GM12873 (cell line): ENCODE measurements around the gene ANKH.

ENCODE experiments used
- CTCF ChIP-seq: IDR thresholded peaks from 2 replicates; pipeline ENCODE4 v1.5.1; 2012; ENCODE audit warnings: low read depth, mild to moderate bottlenecking, moderate library complexity, low read length, control low read depth; ENCODE audit not compliant: insufficient read depth; ENCODE audit errors: missing control alignments

Gene ANKH

GRCh38 chr5:14767735-14768507 lies 103.7 kb downstream of the ANKH start:
- TF ChIP-seq CTCF, result no peak

- TF ChIP-seq CTCF, result no peak
Measured at GRCh38 chr5:14767053-14767452, 104.5 kb downstream of the ANKH start.

GRCh38 chr5:14766584-14766983 lies 105.0 kb downstream of the ANKH start:
- no peak for TF ChIP-seq CTCF

- no peak for TF ChIP-seq CTCF
Measured at GRCh38 chr5:14765587-14765986, 106.0 kb downstream of the ANKH start.

GRCh38 chr5:14762549-14763216 lies 108.9 kb downstream of the ANKH start:
- TF ChIP-seq CTCF, result no peak

- no peak for TF ChIP-seq CTCF
Measured at GRCh38 chr5:14760548-14761002, 111.0 kb downstream of the ANKH start.

GRCh38 chr5:14759744-14760547 lies 111.6 kb downstream of the ANKH start:
- no peak for TF ChIP-seq CTCF
